A673 (cell line): ENCODE results near the gene HEXIM2. TPM values are rescaled to one million over a fixed set of nuclear protein-coding genes. Genes with fewer than 3 reads are reported as not detected.
A peak's percentile ranks its signal among the peaks of the same experiment; 100 is the strongest.

ENCODE experiments used
- BruUV-seq: library from RNA; stranded (reverse); fragments of 400-500 nt; replicated peaks from 2 replicates; lab custom pipeline; 2021; lab: Mats Ljungman, UMichigan
- CTCF ChIA-PET: fragments of 300-600 bp; sonication (Branson Sonifier 250); formaldehyde crosslinking; loops from one replicate; lab custom pipeline; 2022; ENCODE audit warnings: antibody characterized with exemption; lab: Charles Lee
- POLR2A ChIA-PET: fragments of 300-600 bp; sonication (Branson Sonifier 250); formaldehyde crosslinking; loops from one replicate; lab custom pipeline; 2022; ENCODE audit warnings: antibody characterized with exemption; ENCODE audit not compliant: low non-redundant PET; lab: Charles Lee
- DNase-seq: peaks from one replicate; pipeline ENCODE4 v3.0.0-alpha.2; 2015; ENCODE audit warnings: low spot score
- H3K27ac ChIP-seq: fragments of 200-600 bp; sonication (generic); 2 replicates; pipeline ENCODE4 v1.5.1; 2016; ENCODE audit warnings: mixed run types, low read depth, mild to moderate bottlenecking, mixed read lengths, antibody characterized with exemption, low read length; ENCODE audit not compliant: poor library complexity, severe bottlenecking
- H3K27me3 ChIP-seq: fragments of 200-600 bp; sonication (generic); replicated peaks from 2 replicates; pipeline ENCODE4 v1.6.1; 2017; ENCODE audit warnings: mixed run types, low read depth, mild to moderate bottlenecking, mixed read lengths, antibody characterized with exemption, low read length; ENCODE audit not compliant: insufficient read depth, poor library complexity
- H3K36me3 ChIP-seq: fragments of 200-600 bp; sonication (generic); 2 replicates; pipeline ENCODE4 v1.6.1; 2016; ENCODE audit warnings: mixed run types, mild to moderate bottlenecking, mixed read lengths, antibody characterized with exemption, low read length; ENCODE audit not compliant: insufficient read depth, poor library complexity, severe bottlenecking
- H3K4me1 ChIP-seq: fragments of 200-600 bp; sonication (generic); 2 replicates; pipeline ENCODE4 v1.6.1; 2017; ENCODE audit warnings: mixed run types, mild to moderate bottlenecking, mixed read lengths, antibody characterized with exemption, low read length; ENCODE audit not compliant: insufficient read depth, poor library complexity, severe bottlenecking
- H3K4me3 ChIP-seq: fragments of 200-600 bp; sonication (generic); 2 replicates; pipeline ENCODE4 v1.5.1; 2016; ENCODE audit warnings: low read depth, mixed run types, mild to moderate bottlenecking, mixed read lengths, low read length; ENCODE audit not compliant: poor library complexity, severe bottlenecking
- H3K9me3 ChIP-seq: fragments of 200-600 bp; sonication (generic); 2 replicates; pipeline ENCODE4 v1.6.1; 2016; ENCODE audit warnings: mixed run types, low read depth, mild to moderate bottlenecking, mixed read lengths, antibody characterized with exemption, low read length; ENCODE audit not compliant: poor library complexity, severe bottlenecking
- CTCF ChIP-seq: fragments of 300-800, 200-600 bp; sonication (generic); conservative IDR thresholded peaks from 2 replicates; pipeline ENCODE4 v1.5.1; 2017; ENCODE audit warnings: low read depth, mild to moderate bottlenecking, antibody characterized with exemption, low read length, moderate library complexity, mixed read lengths
- EZH2 ChIP-seq: fragments of 200-600 bp; sonication (generic); IDR thresholded peaks from 2 replicates; pipeline ENCODE4 v1.6.1; 2017; ENCODE audit warnings: borderline replicate concordance, low read depth, mild to moderate bottlenecking, mixed read lengths, antibody characterized with exemption, low read length; ENCODE audit not compliant: poor library complexity, severe bottlenecking
- intact Hi-C: fragments of 100-400 bp; cut with micrococcal nuclease; formaldehyde crosslinking; loops from one replicate; pipeline ENCODE4 v1.10.0; 2022; ENCODE audit not compliant: unreplicated experiment
- total RNA-seq: library from RNA; stranded (reverse); gene quantifications from 2 replicates; pipeline ENCODE4 v1.2.3, GENCODE V29; 2021

The HEXIM2 gene
- total RNA-seq, 1 experiment from 2014 or later = 4.8 TPM

GRCh38 chr17:45170280-45170930 is 8.7 kb downstream of the HEXIM2 start:
- DNase-seq = no peak
- H3K27ac ChIP-seq = no peak overlapping the region
- BruUV-seq = no TSS peak

GRCh38 chr17:45170931-45171337 is 9.3 kb downstream of the HEXIM2 start:
- BruUV-seq = no TSS peak

More at GRCh38 chr17:45170280-45170930, 8.7 kb downstream of the HEXIM2 start:
- CTCF ChIA-PET = no interaction called here
- no peak overlapping the region for H3K4me3 ChIP-seq
- H3K27me3 ChIP-seq = no peaks in the 10 kb centered on the region
- intact Hi-C loops = no loop called here
- no peaks in the 10 kb centered on the region for H3K36me3 ChIP-seq
- H3K4me1 ChIP-seq = peaks cover 23% of the 10 kb centered on the region
- no peak for TF ChIP-seq CTCF
- no peak for TF ChIP-seq EZH2
- POLR2A ChIA-PET = no interaction called here
- H3K9me3 ChIP-seq = no peaks in the 10 kb centered on the region

More at GRCh38 chr17:45170931-45171337, 9.3 kb downstream of the HEXIM2 start:
- no peaks in the 10 kb centered on the region for H3K36me3 ChIP-seq
- ChIA-PET CTCF (no interaction called here), POLR2A (interaction anchor here (0.6 kb wide), 1 partner anchor 23 kb away, joined by 6 read pairs; the partner anchor contains the start of gene HEXIM1)
- H3K27me3 ChIP-seq = no peaks in the 10 kb centered on the region
- no peak for TF ChIP-seq EZH2
- TF ChIP-seq CTCF = no peak
- intact Hi-C loops = no loop called here
- no peak overlapping the region for H3K4me3 ChIP-seq
- DNase-seq = no peak
- peak overlapping the region; percentile 87 for H3K27ac ChIP-seq
- H3K4me1 ChIP-seq = peaks cover 23% of the 10 kb centered on the region
- H3K9me3 ChIP-seq = no peaks in the 10 kb centered on the region
